CD14-positive monocyte (primary cell): ENCODE measurements around the gene MEGF9. TPM values are rescaled to one million over a fixed set of nuclear protein-coding genes. Genes with fewer than 3 reads are reported as not detected.

ENCODE experiments used
- DNase-seq, 3 donors: peaks; one replicate each; pipeline ENCODE4 v3.0.0-alpha.2; 2011 to 2022
- H2AFZ ChIP-seq: 2 replicates; pipeline ENCODE4 v1.6.0; 2012; ENCODE audit warnings: mild to moderate bottlenecking, low read depth, low read length, inconsistent platforms; ENCODE audit not compliant: insufficient read depth, poor library complexity, severe bottlenecking
- H3K27ac ChIP-seq, 2 donors: 1 replicate in 1 of 2; 2 replicates in 1 of 2; pipeline ENCODE4 v1.5.1; 2012 to 2013; ENCODE audit warnings: low read length in 2 of 2, control low read depth in 1 of 2, inconsistent platforms in 1 of 2, low read depth in 1 of 2, mild to moderate bottlenecking in 1 of 2
- H3K27me3 ChIP-seq, 2 donors: one replicate each; pipeline versions ENCODE4 v1.6.0 to v1.6.1; 2011 to 2013; ENCODE audit warnings: low read length in 2 of 2; ENCODE audit not compliant: control insufficient read depth in 2 of 2, insufficient read depth in 2 of 2
- H3K36me3 ChIP-seq, 2 donors: replicated peaks in 1 of 2; 1 replicate in 1 of 2; 2 replicates in 1 of 2; pipeline versions ENCODE4 v1.5.1 to v1.6.1; 2012 to 2013; ENCODE audit warnings: low read length in 2 of 2, control low read depth in 1 of 2, inconsistent platforms in 1 of 2, mild to moderate bottlenecking in 1 of 2; ENCODE audit not compliant: insufficient read depth in 2 of 2, control insufficient read depth in 1 of 2
- H3K4me1 ChIP-seq, 2 donors: 1 replicate in 1 of 2; 2 replicates in 1 of 2; pipeline versions ENCODE4 v1.5.1 to v1.6.1; 2012 to 2013; ENCODE audit warnings: low read length in 2 of 2, control low read depth in 1 of 2, inconsistent platforms in 1 of 2, mild to moderate bottlenecking in 1 of 2, moderate library complexity in 1 of 2; ENCODE audit not compliant: insufficient read depth in 2 of 2, control insufficient read depth in 1 of 2
- H3K4me2 ChIP-seq: replicated peaks from 2 replicates; pipeline ENCODE3; 2012; ENCODE audit warnings: low read length, moderate library complexity, mild to moderate bottlenecking; ENCODE audit not compliant: poor library complexity, severe bottlenecking; ENCODE audit errors: extremely low read depth
- H3K4me3 ChIP-seq, 3 experiments: fragments of 200-600 bp in 1 of 3; sonication (generic) in 1 of 3; replicated peaks in 1 of 3; 1 replicate in 2 of 3; 2 replicates in 1 of 3; pipeline ENCODE4 v1.5.1; 2011 to 2013; ENCODE audit warnings: low read length in 3 of 3, mild to moderate bottlenecking in 3 of 3, control low read depth in 2 of 3, low read depth in 2 of 3, inconsistent platforms in 1 of 3, moderate library complexity in 1 of 3
- H3K79me2 ChIP-seq: 2 replicates; pipeline ENCODE4 v1.6.0; 2012; ENCODE audit warnings: mild to moderate bottlenecking, control low read depth, inconsistent platforms, low read length, moderate library complexity; ENCODE audit not compliant: insufficient read depth
- H3K9ac ChIP-seq: 2 replicates; pipeline ENCODE4 v1.6.0; 2017; ENCODE audit warnings: low read length, mild to moderate bottlenecking; ENCODE audit not compliant: insufficient read depth, poor library complexity, severe bottlenecking
- H3K9me3 ChIP-seq, 2 donors: replicated peaks in 1 of 2; 1 replicate in 1 of 2; 2 replicates in 1 of 2; pipeline versions ENCODE4 v1.5.1 to v1.6.1; 2012 to 2013; ENCODE audit warnings: low read length in 2 of 2, control low read depth in 1 of 2; ENCODE audit not compliant: control insufficient read depth in 1 of 2, insufficient read depth in 1 of 2
- H4K20me1 ChIP-seq: 2 replicates; pipeline ENCODE4 v1.6.0; 2012; ENCODE audit warnings: mild to moderate bottlenecking, low read length, control low read depth, moderate library complexity; ENCODE audit not compliant: insufficient read depth
- H3K27ac Mint-ChIP-seq, 7 donors: one replicate each; pipeline ENCODE4 v1.8.0; 2020; ENCODE audit warnings: mild to moderate bottlenecking in 7 of 7, mixed read lengths in 7 of 7, moderate library complexity in 6 of 7, inconsistent platforms in 2 of 7
- H3K27me3 Mint-ChIP-seq, 3 donors: one replicate each; pipeline ENCODE4 v1.8.0; 2021 to 2022; ENCODE audit warnings: low read depth in 3 of 3, mild to moderate bottlenecking in 3 of 3, mixed read lengths in 3 of 3, moderate library complexity in 3 of 3, inconsistent platforms in 1 of 3
- H3K36me3 Mint-ChIP-seq, 2 donors: one replicate each; pipeline ENCODE4 v1.8.0; 2020; ENCODE audit warnings: mixed read lengths in 2 of 2, inconsistent platforms in 1 of 2, mild to moderate bottlenecking in 1 of 2
- H3K4me1 Mint-ChIP-seq: one replicate; pipeline ENCODE4 v1.8.0; 2020; ENCODE audit warnings: mild to moderate bottlenecking, mixed read lengths
- H3K4me3 Mint-ChIP-seq, 2 donors: one replicate each; pipeline ENCODE4 v1.8.0; 2020; ENCODE audit warnings: mild to moderate bottlenecking in 2 of 2, mixed read lengths in 2 of 2, moderate library complexity in 1 of 2
- H3K9me3 Mint-ChIP-seq, 7 donors: one replicate each; pipeline ENCODE4 v1.8.0; 2020 to 2022; ENCODE audit warnings: mixed read lengths in 7 of 7, mild to moderate bottlenecking in 6 of 7, moderate library complexity in 6 of 7, inconsistent platforms in 2 of 7
- WGBS: methylation state at CpG from one replicate; pipeline ENCODE4 v1.1.5; 2013; ENCODE audit warnings: missing lambda C conversion rate; ENCODE audit not compliant: insufficient coverage; 5-methylcytosine and 5-hydroxymethylcytosine counted together
- intact Hi-C, 2 donors: fragments of 100-400 bp; cut with micrococcal nuclease; formaldehyde crosslinking; loops; one replicate each; pipeline versions ENCODE4 v1.15.0 to v1.15.1; 2023
- polyA plus RNA-seq, 3 donors: library from polyadenylated mRNA; depleted of rRNA in 1 of 3; unstranded in 2 of 3; stranded (reverse) in 1 of 3; fragments of 300-500 nt in 2 of 3; fragments of >200 nt in 1 of 3; fragmentation: Illumina TruSeq in 2 of 3; gene quantifications; 1 replicate in 2 of 3; 2 replicates in 1 of 3; pipeline ENCODE4 v1.2.3, GENCODE V29; 2012 to 2021
- TF ChIP-seq, protein P1 (sequence below): fragments of 200-600 bp; IDR thresholded peaks from one replicate; pipeline ENCODE4 v1.8.0; 2022; ENCODE audit warnings: antibody characterized with exemption, mild to moderate bottlenecking

Gene MEGF9
- polyA plus RNA-seq, 3 donors = 45.0 to 92.8 (median 89.7) TPM

DNA sequence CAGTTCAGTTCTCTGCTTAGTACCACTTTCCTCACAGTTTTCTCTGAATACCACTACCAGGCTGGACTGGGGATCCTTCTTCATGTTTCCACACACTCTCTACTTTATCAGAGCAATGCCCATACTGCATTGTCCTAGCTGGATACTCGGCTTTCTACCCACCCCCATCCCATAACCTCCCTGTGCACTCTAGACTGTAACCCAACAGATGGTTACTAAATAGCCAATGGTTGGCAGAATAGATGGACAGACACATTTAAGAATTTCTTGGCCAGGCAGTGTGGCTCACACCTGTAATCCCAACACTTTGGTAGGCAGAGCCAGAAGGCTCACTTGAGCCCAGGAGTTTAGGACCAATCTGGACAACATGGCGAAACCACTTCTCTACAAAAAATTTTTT, 157.1 kb downstream of the MEGF9 start:
- Histone ChIP-seq H3K27ac (no peak overlapping the region), H3K36me3 (peaks cover 12 to 42% of the 10 kb centered on the region in 2 donors), H3K4me1 (peaks cover 14 to 15% of the 10 kb centered on the region in 2 donors), H3K9ac (no peak overlapping the region), H4K20me1 (peaks cover 9% of the 10 kb centered on the region), H2AFZ (no peak overlapping the region), H3K4me3 (no peak overlapping the region), H3K4me2 (no peak overlapping the region), H3K27me3 (no peaks in the 10 kb centered on the region), H3K79me2 (peaks cover 10% of the 10 kb centered on the region), H3K9me3 (no peaks in the 10 kb centered on the region)
- peak overlapping the region in 1 of 7 donors; percentile 23 for H3K27ac Mint-ChIP-seq
- peaks cover 0 to 2% (median 0%) of the 10 kb centered on the region in 7 donors for H3K9me3 Mint-ChIP-seq
- peaks cover 8% of the 10 kb centered on the region for H3K4me1 Mint-ChIP-seq
- WGBS = no CpG with 5 or more reads among the region's 2 CpGs
- H3K27me3 Mint-ChIP-seq = peaks cover 2 to 5% (median 3%) of the 10 kb centered on the region in 3 donors
- no peak for DNase-seq
- TF ChIP-seq, protein P1, sequence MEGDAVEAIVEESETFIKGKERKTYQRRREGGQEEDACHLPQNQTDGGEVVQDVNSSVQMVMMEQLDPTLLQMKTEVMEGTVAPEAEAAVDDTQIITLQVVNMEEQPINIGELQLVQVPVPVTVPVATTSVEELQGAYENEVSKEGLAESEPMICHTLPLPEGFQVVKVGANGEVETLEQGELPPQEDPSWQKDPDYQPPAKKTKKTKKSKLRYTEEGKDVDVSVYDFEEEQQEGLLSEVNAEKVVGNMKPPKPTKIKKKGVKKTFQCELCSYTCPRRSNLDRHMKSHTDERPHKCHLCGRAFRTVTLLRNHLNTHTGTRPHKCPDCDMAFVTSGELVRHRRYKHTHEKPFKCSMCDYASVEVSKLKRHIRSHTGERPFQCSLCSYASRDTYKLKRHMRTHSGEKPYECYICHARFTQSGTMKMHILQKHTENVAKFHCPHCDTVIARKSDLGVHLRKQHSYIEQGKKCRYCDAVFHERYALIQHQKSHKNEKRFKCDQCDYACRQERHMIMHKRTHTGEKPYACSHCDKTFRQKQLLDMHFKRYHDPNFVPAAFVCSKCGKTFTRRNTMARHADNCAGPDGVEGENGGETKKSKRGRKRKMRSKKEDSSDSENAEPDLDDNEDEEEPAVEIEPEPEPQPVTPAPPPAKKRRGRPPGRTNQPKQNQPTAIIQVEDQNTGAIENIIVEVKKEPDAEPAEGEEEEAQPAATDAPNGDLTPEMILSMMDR = no peak
- peak overlapping the region in 1 of 2 donors; percentile 42 for H3K4me3 Mint-ChIP-seq
- H3K36me3 Mint-ChIP-seq = peaks cover 50 to 60% of the 10 kb centered on the region in 2 donors
- intact Hi-C loops = no loop called here

DNA sequence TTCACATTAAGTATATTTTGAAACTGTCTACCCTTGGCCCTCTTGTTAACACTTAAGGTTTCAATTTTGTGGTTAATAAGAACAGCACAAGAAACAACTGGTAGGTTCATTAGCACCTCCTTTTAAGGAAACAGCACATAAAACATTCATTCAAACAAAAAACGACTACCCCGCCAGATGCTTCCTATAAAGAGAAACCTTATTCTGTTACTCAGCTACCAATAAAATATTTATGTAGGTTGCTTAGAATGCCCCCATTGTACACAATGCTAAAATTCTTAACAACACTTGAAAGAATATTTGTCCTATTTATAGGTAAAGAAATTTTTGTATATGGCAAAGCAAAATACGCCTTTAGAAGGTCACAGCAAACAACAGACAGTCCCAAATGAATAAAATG, 157.5 kb downstream of the MEGF9 start:
- no peak overlapping the region for H3K27ac Mint-ChIP-seq

More for the DNA sequence above, 157.5 kb downstream of the MEGF9 start:
- peaks cover 8% of the 10 kb centered on the region for H3K4me1 Mint-ChIP-seq
- H3K4me3 Mint-ChIP-seq = no peak overlapping the region
- Histone ChIP-seq H3K79me2 (peaks cover 10% of the 10 kb centered on the region), H3K9me3 (no peaks in the 10 kb centered on the region), H2AFZ (no peak overlapping the region), H3K4me3 (no peak overlapping the region), H4K20me1 (peaks cover 9% of the 10 kb centered on the region), H3K27ac (no peak overlapping the region), H3K27me3 (no peaks in the 10 kb centered on the region), H3K36me3 (peaks cover 9 to 37% of the 10 kb centered on the region in 2 donors), H3K4me2 (no peak overlapping the region), H3K4me1 (peaks cover 14 to 15% of the 10 kb centered on the region in 2 donors), H3K9ac (no peak overlapping the region)
- peaks cover 2 to 5% (median 3%) of the 10 kb centered on the region in 3 donors for H3K27me3 Mint-ChIP-seq
- peaks cover 46 to 56% of the 10 kb centered on the region in 2 donors for H3K36me3 Mint-ChIP-seq
- TF ChIP-seq, protein P1 = no peak
- WGBS = 100% methylated on average over 1 of the region's 3 CpGs
- intact Hi-C loops = no loop called here
- H3K9me3 Mint-ChIP-seq = peaks cover 0 to 2% (median 0%) of the 10 kb centered on the region in 7 donors
- DNase-seq = no peak
